Cardiac muscle cell (in vitro differentiated cells and primary cell): Measurements from ENCODE around the gene ATAD3B. TPM values are rescaled to one million over a fixed set of nuclear protein-coding genes. Genes with fewer than 3 reads are reported as not detected.

Experiments used
- DNase-seq, 2 donors: peaks; one replicate each; pipeline versions ENCODE4 v3.0.0 to v3.0.0-alpha.2; 2010 to 2017; ENCODE audit warnings: low read depth in 1 of 2, low spot score in 1 of 2
- H3K27ac ChIP-seq: fragments of 200-600 bp; sonication (generic); 2 replicates; pipeline ENCODE4 v1.5.1; 2016
- H3K27me3 ChIP-seq: fragments of 200-600 bp; sonication (generic); 2 replicates; pipeline ENCODE4 v1.6.0; 2016; ENCODE audit warnings: control low read depth
- H3K36me3 ChIP-seq: fragments of 200-600 bp; sonication (generic); 2 replicates; pipeline ENCODE4 v1.5.1; 2016; ENCODE audit warnings: control low read depth
- H3K4me1 ChIP-seq: fragments of 200-600 bp; sonication (generic); 2 replicates; pipeline ENCODE4 v1.8.1; 2017; ENCODE audit warnings: low read depth, mild to moderate bottlenecking, mixed run types
- H3K4me3 ChIP-seq: fragments of 200-600 bp; sonication (generic); 2 replicates; pipeline ENCODE4 v1.5.1; 2016; ENCODE audit warnings: mild to moderate bottlenecking
- H3K9me3 ChIP-seq: fragments of 200-600 bp; sonication (generic); 2 replicates; pipeline ENCODE4 v1.5.1; 2017; ENCODE audit warnings: low read depth, mild to moderate bottlenecking, control low read depth
- polyA plus RNA-seq: library from polyadenylated mRNA; unstranded; fragments of >200 nt; fragmentation: Nextera tagmentation; extraction: Ambion mirVana; gene quantifications from 2 replicates; pipeline ENCODE4 v1.2.1, GENCODE V29; 2016
- total RNA-seq: library from RNA; depleted of rRNA; stranded (reverse); fragments of >200 nt; gene quantifications from 2 replicates; pipeline ENCODE4 v1.2.3, GENCODE V29; 2016
- TF ChIP-seq, protein P1 (sequence below): IDR thresholded peaks from 2 replicates; pipeline ENCODE4 v1.5.1; 2012; ENCODE audit warnings: low read depth, mild to moderate bottlenecking, low read length

Gene ATAD3B
- total and polyA plus RNA-seq, 2 experiments from 2014 or later, result 30.2 to 37.4 TPM

GRCh38 chr1:1534401-1535154 lies 63.0 kb downstream of the ATAD3B start:
- TF ChIP-seq, protein P1, sequence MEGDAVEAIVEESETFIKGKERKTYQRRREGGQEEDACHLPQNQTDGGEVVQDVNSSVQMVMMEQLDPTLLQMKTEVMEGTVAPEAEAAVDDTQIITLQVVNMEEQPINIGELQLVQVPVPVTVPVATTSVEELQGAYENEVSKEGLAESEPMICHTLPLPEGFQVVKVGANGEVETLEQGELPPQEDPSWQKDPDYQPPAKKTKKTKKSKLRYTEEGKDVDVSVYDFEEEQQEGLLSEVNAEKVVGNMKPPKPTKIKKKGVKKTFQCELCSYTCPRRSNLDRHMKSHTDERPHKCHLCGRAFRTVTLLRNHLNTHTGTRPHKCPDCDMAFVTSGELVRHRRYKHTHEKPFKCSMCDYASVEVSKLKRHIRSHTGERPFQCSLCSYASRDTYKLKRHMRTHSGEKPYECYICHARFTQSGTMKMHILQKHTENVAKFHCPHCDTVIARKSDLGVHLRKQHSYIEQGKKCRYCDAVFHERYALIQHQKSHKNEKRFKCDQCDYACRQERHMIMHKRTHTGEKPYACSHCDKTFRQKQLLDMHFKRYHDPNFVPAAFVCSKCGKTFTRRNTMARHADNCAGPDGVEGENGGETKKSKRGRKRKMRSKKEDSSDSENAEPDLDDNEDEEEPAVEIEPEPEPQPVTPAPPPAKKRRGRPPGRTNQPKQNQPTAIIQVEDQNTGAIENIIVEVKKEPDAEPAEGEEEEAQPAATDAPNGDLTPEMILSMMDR, result no peak
- H3K4me3 ChIP-seq, result no peak overlapping the region
- H3K27ac ChIP-seq, result peak overlapping the region; percentile 71
- H3K9me3 ChIP-seq, result no peaks in the 10 kb centered on the region
- H3K4me1 ChIP-seq, result peaks cover 19% of the 10 kb centered on the region
- DNase-seq, result no peak
- H3K36me3 ChIP-seq, result no peaks in the 10 kb centered on the region
- no peaks in the 10 kb centered on the region for H3K27me3 ChIP-seq

GRCh38 chr1:1535201-1536018 lies 63.8 kb downstream of the ATAD3B start:
- no peak overlapping the region for H3K4me3 ChIP-seq
- peak overlapping the region; percentile 71 for H3K27ac ChIP-seq
- no peaks in the 10 kb centered on the region for H3K9me3 ChIP-seq
- no peaks in the 10 kb centered on the region for H3K27me3 ChIP-seq
- peaks cover 19% of the 10 kb centered on the region for H3K4me1 ChIP-seq
- TF ChIP-seq, protein P1, result no peak
- no peaks in the 10 kb centered on the region for H3K36me3 ChIP-seq
- DNase-seq, result no peak

DNA sequence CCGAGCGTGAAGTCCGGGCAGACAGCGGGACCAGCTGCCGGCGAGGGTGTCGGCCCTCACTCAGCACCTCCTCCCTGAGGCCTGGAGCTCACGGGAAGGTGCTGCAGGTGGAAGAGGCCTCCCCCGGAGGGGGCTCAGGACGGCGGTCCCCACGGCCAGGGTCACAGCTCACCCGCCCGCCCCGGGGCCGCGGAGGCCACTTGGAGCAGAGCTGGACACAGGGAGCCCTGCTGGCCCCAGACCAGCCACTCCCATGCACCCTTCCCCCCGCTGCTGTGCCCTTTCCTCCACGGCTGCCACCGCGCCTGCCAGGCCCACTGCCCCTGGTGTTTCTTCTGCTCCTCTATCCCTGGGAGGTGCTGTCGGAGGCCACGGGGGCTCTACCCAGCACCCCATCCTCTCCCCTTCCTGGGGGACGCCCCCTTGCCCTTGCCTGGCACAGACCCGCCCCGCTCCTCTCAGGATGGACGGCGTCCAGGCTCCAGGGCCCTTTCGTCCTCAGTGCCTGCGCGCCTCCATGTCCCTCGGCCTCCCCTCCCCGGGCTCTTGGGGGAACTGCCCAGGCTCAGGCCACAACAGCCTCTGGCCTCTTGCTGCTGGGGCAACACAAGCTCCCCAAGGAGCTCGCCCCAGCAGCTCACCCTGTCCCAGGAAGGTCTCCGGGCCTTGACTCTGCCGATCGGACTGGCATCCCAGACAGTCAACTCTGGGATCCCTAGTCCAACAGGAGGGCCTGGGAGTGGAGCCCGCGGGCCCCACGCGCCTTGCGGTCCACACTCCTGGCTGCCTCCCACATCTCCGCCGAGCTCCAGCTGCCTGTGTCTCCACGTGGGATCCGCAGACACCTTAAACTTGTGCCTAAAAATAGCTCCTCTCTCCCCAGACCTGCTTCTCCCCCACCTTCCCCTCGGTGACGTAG lies 64.7 kb downstream of the ATAD3B start:
- peak in 1 of 2 donors; percentile 48 for DNase-seq
- TF ChIP-seq, protein P1, result no peak

DNA sequence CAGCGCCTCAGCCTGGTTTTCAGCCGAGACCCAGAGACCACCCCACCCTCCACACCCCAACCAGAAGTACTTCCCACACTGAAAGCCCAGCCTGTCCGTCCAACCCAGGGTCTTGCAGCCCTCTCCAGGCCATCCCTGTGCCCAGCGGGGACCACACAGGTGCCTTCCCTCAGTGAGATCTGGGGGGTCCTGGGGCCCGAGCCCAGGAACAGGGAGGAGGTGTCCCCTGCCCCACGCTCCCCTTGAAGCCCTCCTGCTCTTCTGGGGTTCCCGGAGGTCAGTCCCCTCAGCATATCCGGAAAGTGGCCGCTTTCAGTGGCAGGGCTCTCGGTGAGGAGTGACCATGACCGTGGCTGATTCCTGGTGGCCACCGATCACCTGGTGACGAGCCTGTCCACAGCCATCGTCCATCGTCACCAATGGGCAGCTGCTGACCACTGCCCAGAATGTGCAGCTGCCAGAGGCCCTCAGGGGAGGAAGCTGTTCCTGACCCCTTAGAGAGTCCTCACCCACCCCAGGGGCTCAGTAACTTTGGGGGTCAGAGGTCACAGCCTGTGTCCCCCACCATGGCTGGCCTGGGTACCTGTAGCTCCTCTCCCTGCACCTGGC lies 65.5 kb downstream of the ATAD3B start:
- Histone ChIP-seq H3K36me3 (peaks cover 6% of the 10 kb centered on the region), H3K4me3 (no peak overlapping the region), H3K27ac (peak overlapping the region; percentile 82), H3K4me1 (peaks cover 22% of the 10 kb centered on the region), H3K9me3 (no peaks in the 10 kb centered on the region), H3K27me3 (no peaks in the 10 kb centered on the region)
- TF ChIP-seq, protein P1, result no peak
- no peak for DNase-seq

More for the DNA sequence above, 64.7 kb downstream of the ATAD3B start:
- Histone ChIP-seq H3K4me1 (peaks cover 22% of the 10 kb centered on the region), H3K4me3 (no peak overlapping the region), H3K36me3 (peaks cover under 1% of the 10 kb centered on the region), H3K27me3 (no peaks in the 10 kb centered on the region), H3K27ac (peak overlapping the region; percentile 82), H3K9me3 (no peaks in the 10 kb centered on the region)
